GM19193 (cell line): ENCODE results near the gene SLC44A1.

ENCODE experiments used
- POLR2A ChIP-seq: IDR thresholded peaks from 4 replicates; pipeline ENCODE4 v1.6.1; 2011; ENCODE audit not compliant: insufficient read depth, insufficient read length; ENCODE audit errors: extremely low read depth

SLC44A1 gene

GRCh38 chr9:105419816-105420597, 175.6 kb downstream of the SLC44A1 start:
- no peak for TF ChIP-seq POLR2A

GRCh38 chr9:105421154-105421553, 176.7 kb downstream of the SLC44A1 start:
- no peak for TF ChIP-seq POLR2A

- no peak for TF ChIP-seq POLR2A
Measured at GRCh38 chr9:105421864-105422263, 177.4 kb downstream of the SLC44A1 start.

- no peak for TF ChIP-seq POLR2A
Measured at GRCh38 chr9:105425816-105426433, 181.5 kb downstream of the SLC44A1 start.

- TF ChIP-seq POLR2A = no peak
Measured at GRCh38 chr9:105426657-105427056, 182.2 kb downstream of the SLC44A1 start.

- no peak for TF ChIP-seq POLR2A
Measured at GRCh38 chr9:105431424-105432246, 187.2 kb downstream of the SLC44A1 start.

- no peak for TF ChIP-seq POLR2A
Measured at GRCh38 chr9:105432247-105432842, 187.9 kb downstream of the SLC44A1 start.

- TF ChIP-seq POLR2A = no peak
Measured at GRCh38 chr9:105435453-105435852, 191.0 kb downstream of the SLC44A1 start.

- no peak for TF ChIP-seq POLR2A
Measured at GRCh38 chr9:105436783-105437182, 192.3 kb downstream of the SLC44A1 start.

GRCh38 chr9:105437704-105438103, 193.3 kb downstream of the SLC44A1 start:
- no peak for TF ChIP-seq POLR2A

- no peak for TF ChIP-seq POLR2A
Measured at GRCh38 chr9:105438141-105438806, 193.8 kb downstream of the SLC44A1 start.

- TF ChIP-seq POLR2A = no peak
Measured at GRCh38 chr9:105439428-105439827, 195.0 kb downstream of the SLC44A1 start.

GRCh38 chr9:105441616-105442160, 197.2 kb downstream of the SLC44A1 start:
- no peak for TF ChIP-seq POLR2A

GRCh38 chr9:105443121-105443520, 198.7 kb downstream of the SLC44A1 start:
- no peak for TF ChIP-seq POLR2A

GRCh38 chr9:105444130-105444529, 199.7 kb downstream of the SLC44A1 start:
- TF ChIP-seq POLR2A = no peak

GRCh38 chr9:105445203-105445881, 200.9 kb downstream of the SLC44A1 start:
- TF ChIP-seq POLR2A = no peak
